ENCODE data around the gene NECTIN2. TPM values are rescaled to one million over a fixed set of nuclear protein-coding genes. Genes with fewer than 3 reads are reported as not detected.
"Not testable (repeated sequence)": the region's sequence is repeated elsewhere in the genome, so short reads cannot be mapped to it uniquely, and the experiment has no call there.

Gene NECTIN2
- total RNA-seq, 1 experiment from 2014 or later = 104 TPM

GRCh38 chr19:44886141-44886540, 40.0 kb downstream of the NECTIN2 start:
- no peak overlapping the region for H3K27ac ChIP-seq (ENCODE audit: low read length)
- DNase-seq (ENCODE audit: low read depth, low spot score) (no peak), ATAC-seq (no peak)
- ChIA-PET POLR2A (no interaction called here), CTCF (no interaction called here)
- H3K4me3 ChIP-seq (ENCODE audit: low read depth in 2 of 2, low read length in 2 of 2) = no peak overlapping the region
- H3K4me1 ChIP-seq (ENCODE audit: control insufficient read depth, insufficient read depth, low read length) = no peaks in the 10 kb centered on the region
- intact Hi-C loops (cut with micrococcal nuclease; ENCODE audit: unreplicated experiment) = no loop called here
- in situ Hi-C loops (cut with HindIII; ENCODE audit: low pct_unique_long_range_greater_than_20kb, low sequenced_read_pairs) = no loop called here
- TF ChIP-seq CTCF (IDR thresholded peaks at IDR 0.05) (no peak), TCF7L2 (IDR thresholded peaks at IDR 0.05; ENCODE audit: low read depth, low read length) (no peak), REST (IDR thresholded peaks at IDR 0.05; ENCODE audit: insufficient read depth in 1 of 2, low read depth in 2 of 2, low read length in 1 of 2) (no peak), POLR2AphosphoS5 (IDR thresholded peaks at IDR 0.05; ENCODE audit: low read depth, low read length) (no peak), SIN3A (IDR thresholded peaks at IDR 0.05; ENCODE audit: borderline replicate concordance, insufficient read depth, low read depth, low read length) (no peak)
- H3K27me3 ChIP-seq (ENCODE audit: control insufficient read depth, insufficient read depth, low read length) = no peaks in the 10 kb centered on the region
- no peaks in the 10 kb centered on the region for H3K9me3 ChIP-seq (ENCODE audit: control insufficient read depth, insufficient read depth, low read depth, low read length)
- no peaks in the 10 kb centered on the region for H3K36me3 ChIP-seq (ENCODE audit: control insufficient read depth, insufficient read depth, low read length)
- no TSS peak for BruUV-seq (replicated peaks)

GRCh38 chr19:44887648-44888047, 41.6 kb downstream of the NECTIN2 start:
- in situ Hi-C loops (cut with HindIII; ENCODE audit: low pct_unique_long_range_greater_than_20kb, low sequenced_read_pairs) = no loop called here
- Histone ChIP-seq H3K4me3 (ENCODE audit: low read depth in 2 of 2, low read length in 2 of 2) (no peak overlapping the region), H3K4me1 (ENCODE audit: control insufficient read depth, insufficient read depth, low read length) (peaks cover 3% of the 10 kb centered on the region; the same call in 1 of the 2 replicates), H3K9me3 (ENCODE audit: control insufficient read depth, insufficient read depth, low read depth, low read length) (no peaks in the 10 kb centered on the region), H3K27me3 (ENCODE audit: control insufficient read depth, insufficient read depth, low read length) (no peaks in the 10 kb centered on the region), H3K36me3 (ENCODE audit: control insufficient read depth, insufficient read depth, low read length) (peaks cover 4% of the 10 kb centered on the region; the same call in 1 of the 2 replicates), H3K27ac (ENCODE audit: low read length) (no peak overlapping the region)
- CTCF ChIA-PET = no interaction called here
- TF ChIP-seq POLR2AphosphoS5 (IDR thresholded peaks at IDR 0.05; ENCODE audit: low read depth, low read length) (no peak), REST (IDR thresholded peaks at IDR 0.05; ENCODE audit: insufficient read depth in 1 of 2, low read depth in 2 of 2, low read length in 1 of 2) (no peak), CTCF (IDR thresholded peaks at IDR 0.05) (no peak), SIN3A (IDR thresholded peaks at IDR 0.05; ENCODE audit: borderline replicate concordance, insufficient read depth, low read depth, low read length) (no peak), TCF7L2 (IDR thresholded peaks at IDR 0.05; ENCODE audit: low read depth, low read length) (no peak)
- DNase-seq (ENCODE audit: low read depth, low spot score) (no peak), ATAC-seq (no peak)
- intact Hi-C loops (cut with micrococcal nuclease; ENCODE audit: unreplicated experiment) = no loop called here
- BruUV-seq (replicated peaks) = no TSS peak
- POLR2A ChIA-PET = no interaction called here

GRCh38 chr19:44888335-44888734, 42.2 kb downstream of the NECTIN2 start:
- in situ Hi-C loops (cut with HindIII; ENCODE audit: low pct_unique_long_range_greater_than_20kb, low sequenced_read_pairs); H3K4me1 ChIP-seq (ENCODE audit: control insufficient read depth, insufficient read depth, low read length); ATAC-seq; intact Hi-C loops (cut with micrococcal nuclease; ENCODE audit: unreplicated experiment); H3K9me3 ChIP-seq (ENCODE audit: control insufficient read depth, insufficient read depth, low read depth, low read length); POLR2A ChIA-PET; DNase-seq (ENCODE audit: low read depth, low spot score); BruUV-seq (replicated peaks); H3K27ac ChIP-seq (ENCODE audit: low read length); CTCF ChIA-PET; H3K27me3 ChIP-seq (ENCODE audit: control insufficient read depth, insufficient read depth, low read length); H3K4me3 ChIP-seq (ENCODE audit: low read depth in 2 of 2, low read length in 2 of 2): not testable (repeated sequence)
- H3K36me3 ChIP-seq (ENCODE audit: control insufficient read depth, insufficient read depth, low read length) = peaks cover 11% of the 10 kb centered on the region
